Naive B cell (primary cell): ENCODE data around the gene HDAC11. TPM values are rescaled to one million over a fixed set of nuclear protein-coding genes. Genes with fewer than 3 reads are reported as not detected.
A peak's percentile ranks its signal among the peaks of the same experiment; 100 is the strongest.

Experiments
- ATAC-seq, 2 donors: fragments of 150-1000 bp; cut with Tn5 transposase; 2 replicates each; pipeline ENCODE4 v1.10.0; 2021; ENCODE audit warnings: low read depth in 2 of 2, mild to moderate bottlenecking in 2 of 2, moderate library complexity in 2 of 2
- DNase-seq: peaks from one replicate; pipeline ENCODE4 v3.0.0; 2022
- H3K27ac Mint-ChIP-seq, 6 donors: one replicate each; pipeline ENCODE4 v1.8.0; 2020 to 2022; ENCODE audit warnings: mild to moderate bottlenecking in 6 of 6, mixed read lengths in 6 of 6, moderate library complexity in 5 of 6, inconsistent platforms in 2 of 6
- H3K27me3 Mint-ChIP-seq, 3 donors: one replicate each; pipeline ENCODE4 v1.8.0; 2021 to 2022; ENCODE audit warnings: mixed read lengths in 3 of 3, mild to moderate bottlenecking in 1 of 3
- H3K36me3 Mint-ChIP-seq, 2 donors: one replicate each; pipeline ENCODE4 v1.8.0; 2020 to 2022; ENCODE audit warnings: mixed read lengths in 2 of 2, inconsistent platforms in 1 of 2, mild to moderate bottlenecking in 1 of 2
- H3K4me1 Mint-ChIP-seq, 3 donors: one replicate each; pipeline ENCODE4 v1.8.0; 2020 to 2022; ENCODE audit warnings: mixed read lengths in 3 of 3, inconsistent platforms in 1 of 3, mild to moderate bottlenecking in 1 of 3, moderate library complexity in 1 of 3
- H3K4me3 Mint-ChIP-seq, 8 donors: one replicate each; pipeline ENCODE4 v1.8.0; 2020 to 2022; ENCODE audit warnings: mild to moderate bottlenecking in 8 of 8, mixed read lengths in 8 of 8, moderate library complexity in 8 of 8, inconsistent platforms in 2 of 8
- H3K9me3 Mint-ChIP-seq, 7 donors: one replicate each; pipeline ENCODE4 v1.8.0; 2020 to 2022; ENCODE audit warnings: mixed read lengths in 7 of 7, mild to moderate bottlenecking in 5 of 7, inconsistent platforms in 2 of 7, moderate library complexity in 1 of 7
- polyA plus RNA-seq, 6 donors: library from polyadenylated mRNA; unstranded; fragments of 300-500 nt; fragmentation: Illumina TruSeq; gene quantifications; one replicate each; pipeline ENCODE4 v1.2.3, GENCODE V29; 2021; ENCODE audit warnings: low read depth in 6 of 6

HDAC11 gene
- polyA plus RNA-seq, 6 donors from 2014 or later: 0.53 to 2.7 (median 1.6) TPM; not detected in 1

GRCh38 chr3:13544293-13544831 lies 64.3 kb downstream of the HDAC11 start:
- Mint-ChIP-seq H3K9me3 (peaks cover 0 to 19% (median 3%) of the 10 kb centered on the region in 7 donors), H3K27me3 (peaks cover 18 to 48% (median 32%) of the 10 kb centered on the region in 3 donors), H3K36me3 (peaks cover 6 to 8% of the 10 kb centered on the region in 2 donors), H3K27ac (peak overlapping the region in 2 of 6 donors; percentile 47 to 61), H3K4me3 (peak overlapping the region in 1 of 8 donors; percentile 7), H3K4me1 (peaks cover 11 to 25% (median 17%) of the 10 kb centered on the region in 3 donors)
- peak; percentile 20 for DNase-seq
- ATAC-seq: peak; percentile 61 to 68

GRCh38 chr3:13544951-13545651 lies 65.0 kb downstream of the HDAC11 start:
- Mint-ChIP-seq H3K9me3 (peaks cover 0 to 19% (median 3%) of the 10 kb centered on the region in 7 donors), H3K36me3 (peaks cover 6 to 8% of the 10 kb centered on the region in 2 donors), H3K4me1 (peaks cover 19 to 32% (median 24%) of the 10 kb centered on the region in 3 donors), H3K27ac (peak overlapping the region in 1 of 6 donors; percentile 40), H3K4me3 (peak overlapping the region in 2 of 8 donors; percentile 7 to 38), H3K27me3 (peaks cover 18 to 48% (median 32%) of the 10 kb centered on the region in 3 donors)
- DNase-seq: no peak
- ATAC-seq: no peak

- Mint-ChIP-seq H3K27me3 (peaks cover 15 to 44% (median 27%) of the 10 kb centered on the region in 3 donors), H3K9me3 (peaks cover 0 to 15% (median 1%) of the 10 kb centered on the region in 7 donors)
- no peak for DNase-seq
Measured at GRCh38 chr3:13545952-13546454, 65.9 kb downstream of the HDAC11 start.

GRCh38 chr3:13546667-13547171 lies 66.6 kb downstream of the HDAC11 start:
- no peak for DNase-seq
- Mint-ChIP-seq H3K36me3 (no peaks in the 10 kb centered on the region), H3K9me3 (peaks cover 0 to 8% (median 0%) of the 10 kb centered on the region in 7 donors), H3K27ac (no peak overlapping the region), H3K4me3 (peak overlapping the region in 2 of 8 donors; percentile 56 to 80), H3K4me1 (peaks cover 23 to 46% (median 34%) of the 10 kb centered on the region in 3 donors), H3K27me3 (peaks cover 8 to 39% (median 24%) of the 10 kb centered on the region in 3 donors)
- ATAC-seq: no peak

More at GRCh38 chr3:13545952-13546454, 65.9 kb downstream of the HDAC11 start:
- no peak overlapping the region for H3K27ac Mint-ChIP-seq
- no peak for ATAC-seq
- H3K36me3 Mint-ChIP-seq: peaks cover 2 to 3% of the 10 kb centered on the region in 2 donors
- peaks cover 23 to 41% (median 33%) of the 10 kb centered on the region in 3 donors for H3K4me1 Mint-ChIP-seq
- peak overlapping the region in 1 of 8 donors; percentile 10 for H3K4me3 Mint-ChIP-seq

GRCh38 chr3:13547591-13548371 lies 67.7 kb downstream of the HDAC11 start:
- H3K9me3 Mint-ChIP-seq: no peaks in the 10 kb centered on the region
- H3K4me1 Mint-ChIP-seq: peaks cover 29 to 55% (median 45%) of the 10 kb centered on the region in 3 donors
- no peaks in the 10 kb centered on the region for H3K36me3 Mint-ChIP-seq
- DNase-seq: no peak
- peak overlapping the region; percentile 71 to 89 (median 80) for H3K4me3 Mint-ChIP-seq
- ATAC-seq: no peak
- peaks cover 4 to 43% (median 24%) of the 10 kb centered on the region in 3 donors for H3K27me3 Mint-ChIP-seq
- peak overlapping the region in 4 of 6 donors; percentile 15 to 92 (median 86) for H3K27ac Mint-ChIP-seq

- ATAC-seq: peak; percentile 55 to 61
- Mint-ChIP-seq H3K27ac (peak within 1 kb of the TSS; percentile 49 to 95 (median 81)), H3K27me3 (peaks cover 4 to 37% (median 16%) of the 10 kb centered on the region in 3 donors), H3K9me3 (no peaks in the 10 kb centered on the region), H3K4me3 (peak within 1 kb of the TSS; percentile 77 to 92 (median 86)), H3K36me3 (no peaks in the 10 kb centered on the region), H3K4me1 (peaks cover 39 to 61% (median 53%) of the 10 kb centered on the region in 3 donors)
- DNase-seq: peak; percentile 60
Measured at GRCh38 chr3:13548696-13549622, 68.9 kb downstream of the HDAC11 start, which contains the start of gene FBLN2. FBLN2 (plus strand) TSS chr3:13549125; CDS start chr3:13570356, 21,231 bp downstream.

GRCh38 chr3:13549623-13550422 lies 69.7 kb downstream of the HDAC11 start:
- Mint-ChIP-seq H3K36me3 (no peaks in the 10 kb centered on the region), H3K4me3 (peak overlapping the region; percentile 76 to 92 (median 84)), H3K27me3 (peaks cover 0 to 29% (median 9%) of the 10 kb centered on the region in 3 donors), H3K4me1 (peaks cover 40 to 60% (median 45%) of the 10 kb centered on the region in 3 donors), H3K9me3 (no peaks in the 10 kb centered on the region), H3K27ac (peak overlapping the region; percentile 8 to 95 (median 80))
- ATAC-seq (peak; percentile 64 to 67), DNase-seq (peak; percentile 57)

GRCh38 chr3:13550423-13550690 lies 70.3 kb downstream of the HDAC11 start:
- no peaks in the 10 kb centered on the region for H3K36me3 Mint-ChIP-seq
- peak overlapping the region; percentile 72 to 92 (median 82) for H3K4me3 Mint-ChIP-seq
- peaks cover 0 to 24% (median 4%) of the 10 kb centered on the region in 3 donors for H3K27me3 Mint-ChIP-seq
- ATAC-seq (peak; percentile 54 to 67), DNase-seq (peak; percentile 45)
- peak overlapping the region; percentile 8 to 95 (median 60) for H3K27ac Mint-ChIP-seq
- H3K9me3 Mint-ChIP-seq: no peaks in the 10 kb centered on the region
- H3K4me1 Mint-ChIP-seq: peaks cover 40 to 55% (median 45%) of the 10 kb centered on the region in 3 donors

- peaks cover 40 to 54% (median 45%) of the 10 kb centered on the region in 3 donors for H3K4me1 Mint-ChIP-seq
- DNase-seq (no peak), ATAC-seq (no peak)
- H3K27ac Mint-ChIP-seq: peak overlapping the region in 2 of 6 donors; percentile 19 to 80
- no peaks in the 10 kb centered on the region for H3K36me3 Mint-ChIP-seq
- peak overlapping the region in 7 of 8 donors; percentile 32 to 92 (median 82) for H3K4me3 Mint-ChIP-seq
- no peaks in the 10 kb centered on the region for H3K9me3 Mint-ChIP-seq
- peaks cover 0 to 18% (median 0%) of the 10 kb centered on the region in 3 donors for H3K27me3 Mint-ChIP-seq
Measured at GRCh38 chr3:13550791-13551360, 70.8 kb downstream of the HDAC11 start.

- DNase-seq (no peak), ATAC-seq (no peak)
- no peaks in the 10 kb centered on the region for H3K9me3 Mint-ChIP-seq
- peak overlapping the region in 3 of 6 donors; percentile 24 to 80 (median 34) for H3K27ac Mint-ChIP-seq
- peaks cover 0 to 8% (median 0%) of the 10 kb centered on the region in 3 donors for H3K27me3 Mint-ChIP-seq
- H3K36me3 Mint-ChIP-seq: no peaks in the 10 kb centered on the region
- H3K4me1 Mint-ChIP-seq: peaks cover 43 to 70% (median 49%) of the 10 kb centered on the region in 3 donors
- peak overlapping the region in 4 of 8 donors; percentile 25 to 45 (median 34) for H3K4me3 Mint-ChIP-seq
Measured at GRCh38 chr3:13552857-13553652, 72.9 kb downstream of the HDAC11 start.
